Panc1 (cell line): Measurements from ENCODE around the gene ADGRG2.

ENCODE experiments used
- CTCF ChIP-seq: fragments of 450-650 bp; IDR thresholded peaks from 2 replicates; pipeline ENCODE4 v1.5.1; 2017; ENCODE audit warnings: mild to moderate bottlenecking
- POLR2AphosphoS5 ChIP-seq: IDR thresholded peaks from 2 replicates; pipeline ENCODE4 v1.6.1; 2012; ENCODE audit warnings: mild to moderate bottlenecking, low read depth, low read length, moderate library complexity
- TCF7L2 ChIP-seq: IDR thresholded peaks from 2 replicates; pipeline ENCODE4 v1.6.1; 2011; ENCODE audit warnings: mild to moderate bottlenecking, low read depth, low read length, inconsistent platforms
- TF ChIP-seq, protein P1 (sequence below), 2 experiments: IDR thresholded peaks; 2 replicates each; pipeline ENCODE4 v1.6.1; 2011 to 2012; ENCODE audit warnings: low read depth in 2 of 2, control low read depth in 1 of 2, low read length in 1 of 2, mild to moderate bottlenecking in 1 of 2, moderate library complexity in 1 of 2; ENCODE audit not compliant: insufficient read depth in 1 of 2

GRCh38 chrX:19162851-19163250 is 40.6 kb upstream of the ADGRG2 start:
- TF ChIP-seq CTCF (no peak), POLR2AphosphoS5 (no peak), TCF7L2 (no peak)
- TF ChIP-seq, protein P1, sequence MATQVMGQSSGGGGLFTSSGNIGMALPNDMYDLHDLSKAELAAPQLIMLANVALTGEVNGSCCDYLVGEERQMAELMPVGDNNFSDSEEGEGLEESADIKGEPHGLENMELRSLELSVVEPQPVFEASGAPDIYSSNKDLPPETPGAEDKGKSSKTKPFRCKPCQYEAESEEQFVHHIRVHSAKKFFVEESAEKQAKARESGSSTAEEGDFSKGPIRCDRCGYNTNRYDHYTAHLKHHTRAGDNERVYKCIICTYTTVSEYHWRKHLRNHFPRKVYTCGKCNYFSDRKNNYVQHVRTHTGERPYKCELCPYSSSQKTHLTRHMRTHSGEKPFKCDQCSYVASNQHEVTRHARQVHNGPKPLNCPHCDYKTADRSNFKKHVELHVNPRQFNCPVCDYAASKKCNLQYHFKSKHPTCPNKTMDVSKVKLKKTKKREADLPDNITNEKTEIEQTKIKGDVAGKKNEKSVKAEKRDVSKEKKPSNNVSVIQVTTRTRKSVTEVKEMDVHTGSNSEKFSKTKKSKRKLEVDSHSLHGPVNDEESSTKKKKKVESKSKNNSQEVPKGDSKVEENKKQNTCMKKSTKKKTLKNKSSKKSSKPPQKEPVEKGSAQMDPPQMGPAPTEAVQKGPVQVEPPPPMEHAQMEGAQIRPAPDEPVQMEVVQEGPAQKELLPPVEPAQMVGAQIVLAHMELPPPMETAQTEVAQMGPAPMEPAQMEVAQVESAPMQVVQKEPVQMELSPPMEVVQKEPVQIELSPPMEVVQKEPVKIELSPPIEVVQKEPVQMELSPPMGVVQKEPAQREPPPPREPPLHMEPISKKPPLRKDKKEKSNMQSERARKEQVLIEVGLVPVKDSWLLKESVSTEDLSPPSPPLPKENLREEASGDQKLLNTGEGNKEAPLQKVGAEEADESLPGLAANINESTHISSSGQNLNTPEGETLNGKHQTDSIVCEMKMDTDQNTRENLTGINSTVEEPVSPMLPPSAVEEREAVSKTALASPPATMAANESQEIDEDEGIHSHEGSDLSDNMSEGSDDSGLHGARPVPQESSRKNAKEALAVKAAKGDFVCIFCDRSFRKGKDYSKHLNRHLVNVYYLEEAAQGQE (IDR thresholded peaks at IDR 0.05; ENCODE audit: insufficient read depth in 1 of 2, low read depth in 2 of 2, low read length in 1 of 2) = no peak
